Tibial nerve (tissue), 4 donors: ENCODE results near the gene KIRREL3. TPM values are rescaled to one million over a fixed set of nuclear protein-coding genes. Genes with fewer than 3 reads are reported as not detected.
"Not testable (repeated sequence)": the region's sequence is repeated elsewhere in the genome, so short reads cannot be mapped to it uniquely, and the experiment has no call there.

Source experiments
- DNase-seq, 2 donors: peaks; one replicate each; pipeline ENCODE4 v3.0.0-alpha.2; 2019; ENCODE audit warnings: low spot score in 2 of 2
- H3K27ac ChIP-seq, 4 donors: fragments of 200-600 bp; sonication (generic) in 3 of 4; one replicate each; pipeline ENCODE4 v1.5.1; 2017 to 2019; ENCODE audit warnings: mild to moderate bottlenecking in 1 of 4
- H3K27me3 ChIP-seq, 2 donors: fragments of 200-600 bp; sonication (generic) in 1 of 2; one replicate each; pipeline versions ENCODE4 v1.5.1 to v1.6.0; 2017 to 2019
- H3K36me3 ChIP-seq, 3 donors: fragments of 200-600 bp; sonication (generic); one replicate each; pipeline ENCODE4 v1.5.1; 2018 to 2019
- H3K4me1 ChIP-seq, 4 donors: fragments of 200-600 bp; sonication (generic) in 3 of 4; one replicate each; pipeline ENCODE4 v1.5.1; 2017 to 2019
- H3K4me3 ChIP-seq, 4 donors: fragments of 200-600 bp; sonication (generic) in 3 of 4; one replicate each; pipeline ENCODE4 v1.5.1; 2017 to 2019; ENCODE audit warnings: mild to moderate bottlenecking in 1 of 4, moderate library complexity in 1 of 4
- H3K9me3 ChIP-seq, 4 donors: fragments of 200-600 bp; sonication (generic) in 3 of 4; one replicate each; pipeline ENCODE4 v1.5.1; 2017 to 2019
- CTCF ChIP-seq, 5 experiments: fragments of 200-600 bp in 3 of 5; fragments of 450-650 bp in 2 of 5; sonication (generic) in 3 of 5; IDR thresholded peaks; one replicate each; pipeline ENCODE4 v1.5.1; 2016 to 2019; ENCODE audit warnings: antibody characterized with exemption in 5 of 5, mild to moderate bottlenecking in 3 of 5, moderate library complexity in 2 of 5
- EP300 ChIP-seq, 2 donors: sonication (generic); formaldehyde crosslinking; IDR thresholded peaks; one replicate each; pipeline ENCODE4 v1.6.1; 2017; ENCODE audit warnings: antibody characterized with exemption in 2 of 2, mild to moderate bottlenecking in 1 of 2
- POLR2A ChIP-seq, 2 donors: fragments of 450-650 bp; IDR thresholded peaks; one replicate each; pipeline ENCODE4 v1.6.1; 2017; ENCODE audit warnings: antibody characterized with exemption in 2 of 2, mild to moderate bottlenecking in 2 of 2, moderate library complexity in 2 of 2
- WGBS, 2 donors: methylation state at CpG; one replicate each; pipeline ENCODE4 v1.1.5; 2018; 5-methylcytosine and 5-hydroxymethylcytosine counted together
- total RNA-seq, 4 donors: library from RNA; depleted of rRNA; stranded (reverse); fragments of >200 nt; gene quantifications; one replicate each; pipeline ENCODE4 v1.1.0, GENCODE V29; 2016

The KIRREL3 gene
- total RNA-seq, 4 donors from 2014 or later: not detected

DNA sequence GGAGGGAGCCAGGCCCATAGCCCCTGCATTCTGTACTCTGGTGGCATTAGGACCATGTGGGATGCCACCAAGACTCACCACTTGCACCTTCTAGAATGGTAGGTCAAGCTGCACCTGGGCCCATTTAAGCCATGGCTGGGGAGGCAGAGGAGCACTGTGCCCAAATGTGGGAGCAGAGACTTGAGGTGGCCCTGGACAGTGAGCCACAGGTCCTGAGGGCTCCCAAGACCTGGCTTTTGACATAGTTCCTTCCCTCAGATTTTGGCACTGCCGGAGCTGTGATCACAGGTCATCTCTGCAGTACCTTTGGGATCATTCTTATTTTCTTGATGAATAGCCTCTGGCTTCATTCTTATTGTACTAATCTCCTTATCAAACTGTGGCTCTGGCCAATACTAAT is 601.8 kb downstream of the KIRREL3 start:
- H3K36me3 ChIP-seq: peaks cover 0 to 4% (median 0%) of the 10 kb centered on the region in 3 donors
- H3K4me1 ChIP-seq: peaks cover 0 to 63% (median 16%) of the 10 kb centered on the region in 4 donors
- WGBS, 2 donors: 94 to 95% methylated on average over 1 of the region's 1 CpG
- H3K27me3 ChIP-seq: no peaks in the 10 kb centered on the region
- TF ChIP-seq CTCF (IDR thresholded peaks at IDR 0.05) (no peak), EP300 (IDR thresholded peaks at IDR 0.05) (no peak), POLR2A (IDR thresholded peaks at IDR 0.05) (no peak)
- no peaks in the 10 kb centered on the region for H3K9me3 ChIP-seq
- no peak overlapping the region for H3K4me3 ChIP-seq
- DNase-seq: no peak
- H3K27ac ChIP-seq: peak overlapping the region in 1 of 4 donors; percentile 25

DNA sequence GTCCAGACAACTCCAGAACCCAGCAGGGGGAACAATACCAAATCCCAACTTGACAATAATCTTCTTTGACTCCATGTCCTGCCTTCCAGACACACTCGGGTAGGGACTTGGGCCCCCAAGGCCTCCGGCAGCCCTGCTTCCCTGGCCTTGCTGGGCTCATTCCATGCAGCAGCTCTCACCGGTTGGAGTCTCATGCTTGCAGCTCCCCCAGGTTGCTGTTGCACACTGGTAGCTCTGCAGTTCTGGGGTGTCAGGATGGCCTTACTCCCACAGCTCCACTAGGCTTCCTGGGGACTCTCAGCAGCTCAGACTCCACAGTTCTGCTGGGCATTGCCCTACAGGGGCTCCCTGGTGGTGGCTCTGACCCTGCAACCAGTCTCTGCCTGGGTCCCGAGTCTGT is 602.3 kb downstream of the KIRREL3 start:
- peak in 1 of 2 donors; percentile 3 for DNase-seq
- WGBS, 2 donors: 87 to 88% methylated on average over 4 of the region's 4 CpGs
- no peaks in the 10 kb centered on the region for H3K9me3 ChIP-seq

GRCh38 chr11:126396965-126397364 is 603.6 kb downstream of the KIRREL3 start:
- peak overlapping the region in 1 of 4 donors; percentile 56 for H3K27ac ChIP-seq
- no peak for TF ChIP-seq EP300 (IDR thresholded peaks at IDR 0.05)
- H3K4me3 ChIP-seq: no peak overlapping the region
- DNase-seq: peak in 1 of 2 donors; percentile 5
- no peaks in the 10 kb centered on the region for H3K9me3 ChIP-seq
- peaks cover 0 to 4% (median 0%) of the 10 kb centered on the region in 3 donors for H3K36me3 ChIP-seq
- 70 to 77% methylated on average over 4 of the region's 4 CpGs for WGBS, 2 donors
- H3K27me3 ChIP-seq: no peaks in the 10 kb centered on the region
- H3K4me1 ChIP-seq: peaks cover 0 to 65% (median 20%) of the 10 kb centered on the region in 4 donors

More for the DNA sequence above, 602.3 kb downstream of the KIRREL3 start:
- Histone ChIP-seq H3K4me1 (peaks cover 0 to 63% (median 15%) of the 10 kb centered on the region in 4 donors), H3K27ac (peak overlapping the region in 1 of 4 donors; percentile 25), H3K27me3 (no peaks in the 10 kb centered on the region), H3K36me3 (peaks cover 0 to 4% (median 0%) of the 10 kb centered on the region in 3 donors), H3K4me3 (no peak overlapping the region)
- no peak for TF ChIP-seq CTCF (IDR thresholded peaks at IDR 0.05)

DNA sequence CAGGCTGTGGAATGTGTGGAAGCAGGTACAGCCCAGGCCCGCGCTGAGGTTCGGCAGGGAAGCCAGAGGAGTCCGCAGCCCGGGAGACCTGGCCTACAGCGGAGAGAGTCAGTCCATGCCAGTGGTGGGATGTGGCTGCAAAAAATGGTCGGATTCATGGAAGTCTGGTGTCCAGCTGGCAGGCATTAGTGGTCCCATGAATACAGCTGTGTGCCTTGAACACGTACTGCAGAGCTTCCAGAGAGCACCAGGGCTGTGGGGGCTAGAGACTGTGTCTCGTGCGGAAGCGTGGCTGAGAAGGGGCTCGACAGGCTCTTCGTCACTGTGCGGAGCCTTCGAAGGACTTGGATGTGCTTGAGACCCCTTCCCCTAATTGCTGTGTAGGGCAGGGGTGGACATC is 604.3 kb downstream of the KIRREL3 start:
- H3K4me3 ChIP-seq, H3K9me3 ChIP-seq, H3K27me3 ChIP-seq, DNase-seq, H3K36me3 ChIP-seq: not testable (repeated sequence)
- peaks cover 0 to 65% (median 23%) of the 10 kb centered on the region in 4 donors for H3K4me1 ChIP-seq
- 77 to 79% methylated on average over 14 to 15 of the region's 15 CpGs for WGBS, 2 donors
- peak overlapping the region in 3 of 4 donors; percentile 13 to 56 (median 19) for H3K27ac ChIP-seq

DNA sequence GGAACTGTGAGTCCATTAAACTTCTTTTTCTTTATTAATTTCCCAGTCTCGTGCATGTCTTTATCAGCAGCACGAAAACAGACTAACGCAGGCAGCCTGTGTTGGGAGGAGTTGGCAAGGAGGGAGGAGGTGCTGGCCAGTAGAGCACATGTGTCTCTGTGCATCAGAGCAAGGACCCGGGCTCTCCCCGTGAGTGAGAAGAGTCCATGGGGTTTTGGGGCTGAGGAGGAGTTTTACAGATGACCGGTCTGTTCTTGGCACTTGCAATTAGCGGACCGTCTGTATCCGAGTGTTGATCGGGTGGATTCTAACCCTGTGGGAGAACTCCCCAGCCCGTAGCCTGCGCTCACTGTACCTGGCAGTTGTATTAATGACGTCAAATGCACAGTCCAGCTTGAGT is 604.8 kb downstream of the KIRREL3 start:
- WGBS, 2 donors: 53 to 71% methylated on average over 10 of the region's 13 CpGs
- not testable (repeated sequence) for H3K36me3 ChIP-seq, H3K4me3 ChIP-seq, H3K9me3 ChIP-seq, H3K27me3 ChIP-seq
- TF ChIP-seq POLR2A (IDR thresholded peaks at IDR 0.05): peak in 1 of 2 donors; percentile 9
- DNase-seq: peak; percentile 39 to 66
- H3K27ac ChIP-seq: peak overlapping the region in 3 of 4 donors; percentile 46 to 78 (median 52)
- H3K4me1 ChIP-seq: peaks cover 0 to 66% (median 23%) of the 10 kb centered on the region in 4 donors

- DNase-seq: peak in 1 of 2 donors; percentile 10
- not testable (repeated sequence) for H3K4me3 ChIP-seq, H3K36me3 ChIP-seq, H3K9me3 ChIP-seq, H3K27me3 ChIP-seq
- peaks cover 0 to 69% (median 24%) of the 10 kb centered on the region in 4 donors for H3K4me1 ChIP-seq
- H3K27ac ChIP-seq: peak overlapping the region in 3 of 4 donors; percentile 40 to 81 (median 79)
- WGBS, 2 donors: 24 to 40% methylated on average over 5 to 6 of the region's 7 CpGs
Observed at GRCh38 chr11:126394634-126395072, 605.9 kb downstream of the KIRREL3 start.

- H3K4me3 ChIP-seq: no peak overlapping the region
- WGBS, 2 donors: 82% methylated on average over 3 of the region's 3 CpGs
- peaks cover 0 to 69% (median 24%) of the 10 kb centered on the region in 4 donors for H3K4me1 ChIP-seq
- H3K36me3 ChIP-seq: peaks cover 0 to 4% (median 0%) of the 10 kb centered on the region in 3 donors
- peak in 1 of 2 donors; percentile 10 for DNase-seq
- TF ChIP-seq CTCF (IDR thresholded peaks at IDR 0.05): no peak
- no peak for TF ChIP-seq EP300 (IDR thresholded peaks at IDR 0.05)
- no peak for TF ChIP-seq POLR2A (IDR thresholded peaks at IDR 0.05)
- peak overlapping the region in 3 of 4 donors; percentile 40 to 81 (median 79) for H3K27ac ChIP-seq
- H3K27me3 ChIP-seq: no peaks in the 10 kb centered on the region
- H3K9me3 ChIP-seq: no peaks in the 10 kb centered on the region
Observed at GRCh38 chr11:126394036-126394435, 606.5 kb downstream of the KIRREL3 start.
